NCI-H524 (cell line): ENCODE data around the gene PTPRU.
A peak's percentile ranks its signal among the peaks of the same experiment; 100 is the strongest.

ENCODE experiments used
- DNase-seq, 2 experiments: peaks; one replicate each; lab custom pipeline; 2025; lab: John Stamatoyannopoulos, UW

The PTPRU gene

DNA sequence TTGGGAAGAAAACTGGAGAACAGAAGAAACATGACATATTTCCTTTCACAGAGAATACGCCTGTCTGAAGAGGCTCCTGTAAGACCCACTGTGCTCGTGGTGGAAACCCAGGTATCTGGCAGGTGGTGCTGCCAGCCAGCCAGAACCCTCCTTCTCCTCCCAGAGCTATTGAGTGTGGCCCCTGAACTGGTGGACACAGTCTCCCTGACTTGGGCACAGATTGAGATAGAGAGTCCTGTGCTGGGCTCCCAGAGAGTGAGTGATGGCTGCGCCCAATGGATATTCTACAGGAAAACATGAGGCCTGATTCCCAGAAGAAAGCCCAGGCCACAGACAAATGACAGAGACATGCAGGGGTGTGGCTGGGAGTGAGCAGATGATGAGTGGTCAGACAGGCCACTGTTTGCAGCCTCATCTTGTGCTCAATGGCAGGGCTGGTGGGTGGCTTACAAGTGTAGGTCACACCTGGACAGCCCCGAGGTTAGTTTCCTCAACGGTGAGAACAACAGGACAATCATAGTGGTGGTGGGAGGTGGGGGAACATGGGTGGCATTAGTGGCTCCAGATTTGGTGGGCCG lies 127.9 kb downstream of the PTPRU start:
- no peak for DNase-seq

GRCh38 chr1:29365906-29366670 lies 129.8 kb downstream of the PTPRU start:
- DNase-seq: no peak

- peak in 1 of 2 experiments; percentile 42 for DNase-seq
Measured at GRCh38 chr1:29368936-29369932, 132.9 kb downstream of the PTPRU start.

DNA sequence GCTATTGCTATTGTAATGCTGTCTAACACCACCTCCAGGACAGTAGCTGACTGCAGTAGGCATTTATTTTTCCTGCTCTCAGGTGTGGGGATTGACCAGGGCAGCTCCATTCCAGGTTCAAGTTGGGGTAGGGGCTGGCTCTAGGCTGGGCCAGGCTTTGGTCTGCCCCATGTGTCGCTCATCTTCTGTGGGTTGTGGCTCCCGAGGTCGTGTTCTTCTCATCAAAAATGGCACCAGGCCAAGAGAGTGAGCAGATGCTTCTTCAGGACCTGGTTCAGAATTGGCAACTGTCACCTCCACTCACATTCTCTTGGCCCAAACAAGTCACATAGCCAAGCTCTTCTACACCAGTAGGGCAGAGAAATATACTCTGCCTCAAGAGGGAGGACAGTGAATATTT lies 133.7 kb downstream of the PTPRU start:
- no peak for DNase-seq

GRCh38 chr1:29371332-29371731 lies 135.0 kb downstream of the PTPRU start:
- no peak for DNase-seq

DNA sequence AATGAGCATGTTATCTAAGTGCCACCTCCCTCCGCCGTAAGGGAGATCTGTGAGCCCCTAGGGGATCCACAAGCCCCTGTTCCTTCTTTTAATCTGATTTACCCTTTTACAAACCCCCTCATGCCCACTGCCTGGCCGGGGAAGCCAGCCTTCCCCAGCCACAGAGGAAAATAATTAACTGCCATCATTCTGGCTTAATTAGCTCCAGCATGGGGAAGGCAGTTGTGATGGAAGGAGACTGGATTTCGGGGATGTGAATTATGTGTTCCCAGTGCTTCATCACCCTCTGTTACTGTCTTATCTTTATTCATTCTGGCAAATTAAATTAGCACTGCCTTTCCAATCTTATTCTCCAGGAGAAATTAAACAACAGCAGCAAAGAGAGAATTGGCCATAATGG lies 135.8 kb downstream of the PTPRU start:
- DNase-seq: no peak
